Esophagus muscularis mucosa (tissue), 4 donors: ENCODE measurements around the gene ZYX. TPM values are rescaled to one million over a fixed set of nuclear protein-coding genes. Genes with fewer than 3 reads are reported as not detected.
"Not testable (repeated sequence)": the region's sequence is repeated elsewhere in the genome, so short reads cannot be mapped to it uniquely, and the experiment has no call there.

Experiments
- DNase-seq: peaks from one replicate; pipeline ENCODE4 v3.0.0-alpha.2; 2017; ENCODE audit errors: extremely low spot score
- H3K27ac ChIP-seq, 4 donors: fragments of 200-600 bp; sonication (generic); replicated peaks in 1 of 4; 1 replicate in 3 of 4; 2 replicates in 1 of 4; pipeline ENCODE4 v1.5.1; 2016 to 2019; ENCODE audit warnings: mild to moderate bottlenecking in 1 of 4
- H3K27me3 ChIP-seq, 4 donors: fragments of 200-600 bp; sonication (generic); one replicate each; pipeline versions ENCODE4 v1.5.1 to v1.6.0; 2016 to 2019
- H3K36me3 ChIP-seq, 4 donors: fragments of 200-600 bp; sonication (generic); one replicate each; pipeline ENCODE4 v1.5.1; 2016 to 2019
- H3K4me1 ChIP-seq, 4 donors: fragments of 200-600 bp; sonication (generic); one replicate each; pipeline ENCODE4 v1.5.1; 2016 to 2019
- H3K4me3 ChIP-seq, 4 donors: fragments of 200-600 bp; sonication (generic); 1 replicate in 2 of 4; 2 replicates in 2 of 4; pipeline ENCODE4 v1.5.1; 2016 to 2019; ENCODE audit warnings: mild to moderate bottlenecking in 4 of 4, moderate library complexity in 1 of 4
- H3K9me3 ChIP-seq, 4 donors: fragments of 200-600 bp; sonication (generic); 1 replicate in 3 of 4; 2 replicates in 1 of 4; pipeline ENCODE4 v1.5.1; 2016 to 2019
- CTCF ChIP-seq, 3 experiments: fragments of 200-600 bp in 2 of 3; fragments of 450-650 bp in 1 of 3; sonication (generic) in 2 of 3; IDR thresholded peaks; one replicate each; pipeline ENCODE4 v1.5.1; 2017 to 2019; ENCODE audit warnings: antibody characterized with exemption in 3 of 3, mild to moderate bottlenecking in 2 of 3, moderate library complexity in 1 of 3
- EP300 ChIP-seq: sonication (generic); formaldehyde crosslinking; IDR thresholded peaks from one replicate; pipeline ENCODE4 v1.6.1; 2017; ENCODE audit warnings: antibody characterized with exemption
- POLR2A ChIP-seq: fragments of 450-650 bp; IDR thresholded peaks from one replicate; pipeline ENCODE4 v1.6.1; 2017; ENCODE audit warnings: antibody characterized with exemption, moderate library complexity, mild to moderate bottlenecking, low read depth
- POLR2AphosphoS5 ChIP-seq, 2 donors: sonication (generic); formaldehyde crosslinking; IDR thresholded peaks; one replicate each; pipeline ENCODE4 v1.6.1; 2017; ENCODE audit warnings: antibody characterized with exemption in 2 of 2
- WGBS: methylation state at CpG from one replicate; pipeline ENCODE4 v1.1.5; 2018; 5-methylcytosine and 5-hydroxymethylcytosine counted together
- intact Hi-C: fragments of 100-400 bp; cut with DNase I; formaldehyde crosslinking; loops from one replicate; pipeline ENCODE4 v1.15.1; 2023
- total RNA-seq, 4 donors: library from RNA; depleted of rRNA; stranded (reverse); fragments of >200 nt; gene quantifications; one replicate each; pipeline versions ENCODE4 v1.1.0 to v1.2.1, GENCODE V29; 2016

Gene ZYX
- total RNA-seq, 4 donors from 2014 or later: 186 to 469 (median 245) TPM

GRCh38 chr7:143410521-143411004 is 29.4 kb downstream of the ZYX start:
- H3K36me3 ChIP-seq: no peaks in the 10 kb centered on the region
- peaks cover 12 to 46% (median 34%) of the 10 kb centered on the region in 4 donors for H3K4me1 ChIP-seq
- H3K4me3 ChIP-seq: no peak overlapping the region
- intact Hi-C loops: loop anchor here (10.0 kb wide), 1 partner anchor 46 kb away; the partner anchor contains the start of gene FAM131B
- no peaks in the 10 kb centered on the region for H3K27me3 ChIP-seq
- TF ChIP-seq POLR2A: no peak
- TF ChIP-seq CTCF (IDR thresholded peaks at IDR 0.05): no peak
- no peak for TF ChIP-seq POLR2AphosphoS5 (IDR thresholded peaks at IDR 0.05)
- no peak for TF ChIP-seq EP300
- no peak overlapping the region for H3K27ac ChIP-seq
- no peak for DNase-seq
- 21% methylated on average over 6 of the region's 6 CpGs for WGBS
- no peaks in the 10 kb centered on the region for H3K9me3 ChIP-seq

- TF ChIP-seq EP300 (no peak), CTCF (IDR thresholded peaks at IDR 0.05) (no peak), POLR2AphosphoS5 (IDR thresholded peaks at IDR 0.05) (no peak)
- peaks cover 12 to 42% (median 29%) of the 10 kb centered on the region in 4 donors for H3K4me1 ChIP-seq
- H3K27ac ChIP-seq: no peak overlapping the region
- no peaks in the 10 kb centered on the region for H3K27me3 ChIP-seq
- DNase-seq: no peak
- H3K4me3 ChIP-seq: no peak overlapping the region
- WGBS: 77% methylated on average over 5 of the region's 5 CpGs
- H3K9me3 ChIP-seq: no peaks in the 10 kb centered on the region
- no peaks in the 10 kb centered on the region for H3K36me3 ChIP-seq
- intact Hi-C loops: loop anchor here (10.0 kb wide), 1 partner anchor 47 kb away; the partner anchor contains the start of gene FAM131B
Measured at GRCh38 chr7:143411976-143412708, 31.0 kb downstream of the ZYX start.

GRCh38 chr7:143413123-143413522 is 32.0 kb downstream of the ZYX start:
- Histone ChIP-seq H3K9me3 (no peaks in the 10 kb centered on the region), H3K27me3 (no peaks in the 10 kb centered on the region), H3K36me3 (no peaks in the 10 kb centered on the region), H3K4me1 (peaks cover 12 to 32% (median 25%) of the 10 kb centered on the region in 4 donors), H3K27ac (no peak overlapping the region), H3K4me3 (no peak overlapping the region)
- TF ChIP-seq CTCF (IDR thresholded peaks at IDR 0.05): no peak
- TF ChIP-seq POLR2AphosphoS5 (IDR thresholded peaks at IDR 0.05): no peak
- TF ChIP-seq EP300: no peak
- TF ChIP-seq POLR2A: no peak
- 89% methylated on average over 8 of the region's 8 CpGs for WGBS
- intact Hi-C loops: loop anchor here (10.0 kb wide), 1 partner anchor 48 kb away; the partner anchor contains the start of gene FAM131B
- no peak for DNase-seq

GRCh38 chr7:143415209-143415608 is 34.1 kb downstream of the ZYX start:
- H3K4me3 ChIP-seq, H3K9me3 ChIP-seq, H3K36me3 ChIP-seq, H3K27ac ChIP-seq, H3K27me3 ChIP-seq, DNase-seq: not testable (repeated sequence)
- peaks cover 0 to 11% (median 9%) of the 10 kb centered on the region in 4 donors for H3K4me1 ChIP-seq
- 76% methylated on average over 7 of the region's 7 CpGs for WGBS
- intact Hi-C loops: loop anchor here (10.0 kb wide), 1 partner anchor 50 kb away; the partner anchor contains the start of gene FAM131B

GRCh38 chr7:143415742-143416397 is 34.7 kb downstream of the ZYX start:
- TF ChIP-seq EP300: no peak
- no peak for TF ChIP-seq POLR2AphosphoS5 (IDR thresholded peaks at IDR 0.05)
- TF ChIP-seq CTCF (IDR thresholded peaks at IDR 0.05): no peak
- no peak for TF ChIP-seq POLR2A

More at GRCh38 chr7:143415742-143416397, 34.7 kb downstream of the ZYX start:
- H3K4me1 ChIP-seq: peaks cover 0 to 7% (median 4%) of the 10 kb centered on the region in 4 donors
- no peaks in the 10 kb centered on the region for H3K27me3 ChIP-seq
- no peak overlapping the region for H3K4me3 ChIP-seq
- H3K27ac ChIP-seq: no peak overlapping the region
- intact Hi-C loops: loop anchor here (1.0 to 10.0 kb wide), 3 partner anchors 36 to 176 kb away; partner anchors contain the start of gene FAM131B
- H3K36me3 ChIP-seq: no peaks in the 10 kb centered on the region
- DNase-seq: no peak
- H3K9me3 ChIP-seq: no peaks in the 10 kb centered on the region
- 79% methylated on average over 8 of the region's 8 CpGs for WGBS
